HUES6 (cell line): ENCODE results near the gene ENTR1.
A peak's percentile ranks its signal among the peaks of the same experiment; 100 is the strongest.

Source experiments
- H3K27ac ChIP-seq: 2 replicates; pipeline ENCODE4 v1.7.0; 2013; ENCODE audit warnings: low read depth, mild to moderate bottlenecking, low read length, inconsistent platforms
- H3K27me3 ChIP-seq: 2 replicates; pipeline ENCODE4 v1.6.1; 2013; ENCODE audit warnings: low read length; ENCODE audit not compliant: control insufficient read depth, insufficient read depth
- H3K36me3 ChIP-seq: 2 replicates; pipeline ENCODE4 v1.6.1; 2013; ENCODE audit warnings: low read length; ENCODE audit not compliant: control insufficient read depth, insufficient read depth
- H3K4me1 ChIP-seq: 2 replicates; pipeline ENCODE4 v1.6.1; 2013; ENCODE audit warnings: low read length; ENCODE audit not compliant: control insufficient read depth, insufficient read depth
- H3K4me3 ChIP-seq: 2 replicates; pipeline ENCODE4 v1.5.1; 2013; ENCODE audit warnings: low read depth, low read length
- H3K9ac ChIP-seq: one replicate; pipeline ENCODE4 v1.6.1; 2013; ENCODE audit warnings: mild to moderate bottlenecking, low read length
- H3K9me3 ChIP-seq: 2 replicates; pipeline ENCODE4 v1.6.1; 2013; ENCODE audit warnings: low read depth, low read length; ENCODE audit not compliant: control insufficient read depth, insufficient read depth

The ENTR1 gene

GRCh38 chr9:136445799-136446198 lies 35.4 kb upstream of the ENTR1 start:
- H3K4me1 ChIP-seq: no peaks in the 10 kb centered on the region
- no peak overlapping the region for H3K4me3 ChIP-seq
- H3K9ac ChIP-seq: no peak overlapping the region
- no peaks in the 10 kb centered on the region for H3K9me3 ChIP-seq
- no peaks in the 10 kb centered on the region for H3K27me3 ChIP-seq
- no peak overlapping the region for H3K27ac ChIP-seq
- peaks cover 98% of the 10 kb centered on the region for H3K36me3 ChIP-seq

- H3K9ac ChIP-seq: no peak overlapping the region
- no peak overlapping the region for H3K4me3 ChIP-seq
- H3K4me1 ChIP-seq: no peaks in the 10 kb centered on the region
- H3K9me3 ChIP-seq: no peaks in the 10 kb centered on the region
- peaks cover 88% of the 10 kb centered on the region for H3K36me3 ChIP-seq
- no peaks in the 10 kb centered on the region for H3K27me3 ChIP-seq
- no peak overlapping the region for H3K27ac ChIP-seq
These were observed 33.7 kb upstream of the ENTR1 start for GRCh38 chr9:136444102-136444501.

GRCh38 chr9:136443687-136444086 lies 33.3 kb upstream of the ENTR1 start:
- no peaks in the 10 kb centered on the region for H3K9me3 ChIP-seq
- no peak overlapping the region for H3K27ac ChIP-seq
- no peaks in the 10 kb centered on the region for H3K4me1 ChIP-seq
- peaks cover 84% of the 10 kb centered on the region for H3K36me3 ChIP-seq
- H3K4me3 ChIP-seq: no peak overlapping the region
- H3K9ac ChIP-seq: no peak overlapping the region
- no peaks in the 10 kb centered on the region for H3K27me3 ChIP-seq

GRCh38 chr9:136443087-136443486 lies 32.7 kb upstream of the ENTR1 start:
- no peak overlapping the region for H3K27ac ChIP-seq
- no peak overlapping the region for H3K9ac ChIP-seq
- peaks cover 78% of the 10 kb centered on the region for H3K36me3 ChIP-seq
- H3K4me3 ChIP-seq: no peak overlapping the region
- no peaks in the 10 kb centered on the region for H3K9me3 ChIP-seq
- no peaks in the 10 kb centered on the region for H3K4me1 ChIP-seq
- H3K27me3 ChIP-seq: no peaks in the 10 kb centered on the region

GRCh38 chr9:136442265-136442664 lies 31.9 kb upstream of the ENTR1 start:
- Histone ChIP-seq H3K9me3 (no peaks in the 10 kb centered on the region), H3K27me3 (no peaks in the 10 kb centered on the region), H3K4me1 (peaks cover 6% of the 10 kb centered on the region; the same call in 1 of the 2 replicates), H3K9ac (no peak overlapping the region), H3K27ac (no peak overlapping the region), H3K4me3 (no peak overlapping the region), H3K36me3 (peaks cover 70% of the 10 kb centered on the region)

- no peaks in the 10 kb centered on the region for H3K9me3 ChIP-seq
- H3K36me3 ChIP-seq: peaks cover 66% of the 10 kb centered on the region
- H3K9ac ChIP-seq: no peak overlapping the region
- H3K27me3 ChIP-seq: no peaks in the 10 kb centered on the region
- H3K4me1 ChIP-seq: peaks cover 7% of the 10 kb centered on the region; the same call in 1 of the 2 replicates
- no peak overlapping the region for H3K4me3 ChIP-seq
- no peak overlapping the region for H3K27ac ChIP-seq
These were observed 31.3 kb upstream of the ENTR1 start for GRCh38 chr9:136441681-136442245.

GRCh38 chr9:136441191-136441680 lies 30.8 kb upstream of the ENTR1 start:
- no peak overlapping the region for H3K27ac ChIP-seq
- no peaks in the 10 kb centered on the region for H3K9me3 ChIP-seq
- H3K36me3 ChIP-seq: peaks cover 64% of the 10 kb centered on the region
- no peaks in the 10 kb centered on the region for H3K27me3 ChIP-seq
- no peak overlapping the region for H3K9ac ChIP-seq
- no peak overlapping the region for H3K4me3 ChIP-seq
- H3K4me1 ChIP-seq: peaks cover 7% of the 10 kb centered on the region; the same call in 1 of the 2 replicates

- Histone ChIP-seq H3K9ac (peak within 1 kb of the TSS; percentile 87), H3K4me3 (peak within 1 kb of the TSS; percentile 80), H3K9me3 (no peaks in the 10 kb centered on the region), H3K4me1 (peaks cover 7% of the 10 kb centered on the region; the same call in 1 of the 2 replicates), H3K36me3 (peaks cover 64% of the 10 kb centered on the region), H3K27ac (peak within 1 kb of the TSS; percentile 83; the same call in 1 of the 2 replicates), H3K27me3 (no peaks in the 10 kb centered on the region)
These were observed 29.3 kb upstream of the ENTR1 start, which contains the start of gene INPP5E for GRCh38 chr9:136439481-136440408. INPP5E (minus strand) TSS chr9:136439845; CDS start chr9:136439419, 426 bp downstream.

GRCh38 chr9:136438548-136439480 lies 28.4 kb upstream of the ENTR1 start:
- Histone ChIP-seq H3K27ac (peak overlapping the region; percentile 83; the same call in 1 of the 2 replicates), H3K9ac (peak overlapping the region; percentile 87), H3K4me3 (peak overlapping the region; percentile 80), H3K9me3 (no peaks in the 10 kb centered on the region), H3K36me3 (peaks cover 56% of the 10 kb centered on the region), H3K27me3 (no peaks in the 10 kb centered on the region), H3K4me1 (peaks cover 7% of the 10 kb centered on the region; the same call in 1 of the 2 replicates)

GRCh38 chr9:136437839-136438547 lies 27.6 kb upstream of the ENTR1 start:
- H3K4me3 ChIP-seq: peak overlapping the region; percentile 80
- peaks cover 48% of the 10 kb centered on the region for H3K36me3 ChIP-seq
- H3K27me3 ChIP-seq: no peaks in the 10 kb centered on the region
- peak overlapping the region; percentile 87 for H3K9ac ChIP-seq
- H3K27ac ChIP-seq: no peak overlapping the region; the same call in 1 of the 2 replicates
- H3K4me1 ChIP-seq: peaks cover 7% of the 10 kb centered on the region; the same call in 1 of the 2 replicates
- H3K9me3 ChIP-seq: no peaks in the 10 kb centered on the region
